CD4-positive, alpha-beta T cell (primary cell): ENCODE results near the gene PDIA4. TPM values are rescaled to one million over a fixed set of nuclear protein-coding genes. Genes with fewer than 3 reads are reported as not detected.

Source experiments
- ATAC-seq: fragments of 200-7000 bp; cut with Tn5 transposase; one replicate; pipeline ENCODE4 v1.10.0; 2022; ENCODE audit warnings: mild to moderate bottlenecking; ENCODE audit not compliant: poor library complexity
- CTCF ChIA-PET: fragments of 350-600 bp; sonication (Branson Sonifier 250); formaldehyde crosslinking; loops from one replicate; lab custom pipeline; 2021; ENCODE audit warnings: antibody characterized with exemption, inconsistent platforms; lab: Charles Lee
- POLR2A ChIA-PET: fragments of 350-600 bp; sonication (Branson Sonifier 250); formaldehyde crosslinking; loops from one replicate; lab custom pipeline; 2021; ENCODE audit warnings: antibody characterized with exemption, inconsistent platforms; lab: Charles Lee
- DNase-seq, 14 experiments: peaks; one replicate each; pipeline ENCODE4 v3.0.0-alpha.2; 2013 to 2020; ENCODE audit warnings: mixed read lengths in 2 of 14
- H3K27ac ChIP-seq, 2 donors: one replicate each; pipeline versions ENCODE4 v1.5.1 to v1.7.0; 2013; ENCODE audit warnings: low read length in 2 of 2, low read depth in 1 of 2, mild to moderate bottlenecking in 1 of 2
- H3K27me3 ChIP-seq, 2 experiments: 1 replicate in 1 of 2; 2 replicates in 1 of 2; pipeline versions ENCODE4 v1.6.1 to v1.7.0; 2013; ENCODE audit warnings: low read length in 2 of 2, control low read depth in 1 of 2, mild to moderate bottlenecking in 1 of 2, moderate library complexity in 1 of 2; ENCODE audit not compliant: insufficient read depth in 2 of 2, control insufficient read depth in 1 of 2
- H3K36me3 ChIP-seq: one replicate; pipeline ENCODE4 v1.6.1; 2013; ENCODE audit warnings: low read length, control low read depth; ENCODE audit not compliant: insufficient read depth
- H3K4me1 ChIP-seq: one replicate; pipeline ENCODE4 v1.6.1; 2013; ENCODE audit warnings: low read length, control low read depth; ENCODE audit not compliant: insufficient read depth
- H3K4me3 ChIP-seq: one replicate; pipeline ENCODE4 v1.5.1; 2013; ENCODE audit warnings: mild to moderate bottlenecking, low read length, moderate library complexity
- H3K9me3 ChIP-seq, 2 experiments: 1 replicate in 1 of 2; 2 replicates in 1 of 2; pipeline versions ENCODE4 v1.6.1 to v1.7.0; 2013; ENCODE audit warnings: low read length in 2 of 2, mild to moderate bottlenecking in 2 of 2, control low read depth in 1 of 2, moderate library complexity in 1 of 2; ENCODE audit not compliant: control insufficient read depth in 1 of 2, insufficient read depth in 1 of 2
- H3K27ac Mint-ChIP-seq: one replicate; pipeline ENCODE4 v1.8.0; 2020; ENCODE audit warnings: mixed read lengths
- H3K27me3 Mint-ChIP-seq: one replicate; pipeline ENCODE4 v1.8.0; 2021; ENCODE audit warnings: mixed read lengths
- H3K36me3 Mint-ChIP-seq: one replicate; pipeline ENCODE4 v1.8.0; 2021; ENCODE audit warnings: low read depth, mixed read lengths
- H3K4me1 Mint-ChIP-seq: one replicate; pipeline ENCODE4 v1.8.0; 2021; ENCODE audit warnings: low read depth, mixed read lengths
- H3K4me3 Mint-ChIP-seq: one replicate; pipeline ENCODE4 v1.8.0; 2020; ENCODE audit warnings: mild to moderate bottlenecking, mixed read lengths
- H3K9me3 Mint-ChIP-seq: one replicate; pipeline ENCODE4 v1.8.0; 2020; ENCODE audit warnings: mixed read lengths
- CTCF ChIP-seq: fragments of 200-600 bp; IDR thresholded peaks from one replicate; pipeline ENCODE4 v1.8.0; 2022; ENCODE audit warnings: antibody characterized with exemption, mild to moderate bottlenecking
- intact Hi-C, 2 experiments: fragments of 100-400 bp; cut with DNase I in 1 of 2; cut with micrococcal nuclease in 1 of 2; formaldehyde crosslinking; loops; one replicate each; pipeline versions ENCODE4 v1.15.1 to v1.9.0; 2023 to 2025; cut with DNase I, micrococcal nuclease
- polyA plus RNA-seq, 2 donors: library from polyadenylated mRNA; unstranded; fragments of 120-200 nt; gene quantifications; one replicate each; pipeline ENCODE4 v1.2.1, GENCODE V29; 2013
- total RNA-seq, 174 experiments: library from RNA in 2 of 174; stranded (reverse) in 2 of 174; gene quantifications; one replicate each; pipeline ENCODE4 v1.2.3 and lab custom pipeline; 2021 to 2026

The PDIA4 gene
- 10 to 100 TPM; 19.5 to 19.9 TPM for total RNA-seq
- 49.6 TPM for polyA plus RNA-seq (2013, experiment 1 of 2)
- polyA plus RNA-seq (2013, experiment 2 of 2): 58.2 TPM
- total RNA-seq (lab: John Stamatoyannopoulos, UW): 48.5 to 304 (median 109) reads per million in 172 experiments

- peaks cover 3% of the 10 kb centered on the region for H3K36me3 ChIP-seq
- DNase-seq (peak; percentile 96 to 100 (median 99)), ATAC-seq (peak; percentile 88)
- H3K4me3 ChIP-seq: peak within 1 kb of the TSS; percentile 87
- H3K27ac Mint-ChIP-seq: peak within 1 kb of the TSS; percentile 91
- peaks cover 40% of the 10 kb centered on the region for H3K4me1 ChIP-seq
- no peaks in the 10 kb centered on the region for H3K9me3 Mint-ChIP-seq
- ChIA-PET POLR2A (interaction anchor here (0.7 to 4.6 kb wide), 15 partner anchors 17 to 330 kb away, joined by 3 to 32 read pairs (median 5); partner anchors contain the start of genes CUL1, ZNF282, ZNF398 and ZNF425), CTCF (interaction anchor here (0.6 to 3.0 kb wide), 9 partner anchors 21 to 154 kb away, joined by 3 to 22 read pairs (median 4); partner anchors contain the start of genes ZNF398 and ZNF425)
- H3K4me1 Mint-ChIP-seq: peaks cover 54% of the 10 kb centered on the region
- H3K4me3 Mint-ChIP-seq: peak within 1 kb of the TSS; percentile 90
- H3K27me3 Mint-ChIP-seq: no peaks in the 10 kb centered on the region
- H3K9me3 ChIP-seq: no peaks in the 10 kb centered on the region
- no peak for TF ChIP-seq CTCF
- peak within 1 kb of the TSS; percentile 70 to 71 for H3K27ac ChIP-seq
- H3K27me3 ChIP-seq: no peaks in the 10 kb centered on the region
- H3K36me3 Mint-ChIP-seq: peaks cover 11% of the 10 kb centered on the region
- intact Hi-C loops: loop anchor here (1.0 to 10.0 kb wide), 10 partner anchors 23 to 469 kb away; partner anchors contain the start of genes ZNF786 (in 2 of the 2), EZH2 (in 1 of the 2), ZNF398 (in 1 of the 2) and ZNF746 (in 1 of the 2)
These were observed at the start of gene PDIA4 for GRCh38 chr7:149028346-149029109. TSS of gene PDIA4 (minus strand) at chr7:149028505. CDS start at chr7:149028408, 97 bp downstream.

- POLR2A ChIA-PET: no interaction called here
- intact Hi-C loops: no loop called here
These were observed 49.3 kb upstream of the PDIA4 start for GRCh38 chr7:149077594-149077993.

GRCh38 chr7:149075286-149075685 is 47.0 kb upstream of the PDIA4 start:
- H3K27ac ChIP-seq: no peak overlapping the region
- peaks cover 38% of the 10 kb centered on the region for H3K36me3 ChIP-seq
- H3K9me3 ChIP-seq: peaks cover 0 to 13% of the 10 kb centered on the region in 2 experiments
- no peak for DNase-seq
- Mint-ChIP-seq H3K9me3 (no peaks in the 10 kb centered on the region), H3K27ac (no peak overlapping the region), H3K27me3 (no peaks in the 10 kb centered on the region), H3K36me3 (peaks cover 49% of the 10 kb centered on the region), H3K4me1 (peaks cover 15% of the 10 kb centered on the region), H3K4me3 (no peak overlapping the region)
- H3K4me3 ChIP-seq: no peak overlapping the region
- POLR2A ChIA-PET: interaction anchor here (0.8 to 1.6 kb wide), 2 partner anchors 9 to 58 kb away, joined by 3 read pairs; no protein-coding TSS in a partner anchor
- intact Hi-C loops: no loop called here
- CTCF ChIA-PET: no interaction called here
- H3K4me1 ChIP-seq: peaks cover 11% of the 10 kb centered on the region
- no peak for TF ChIP-seq CTCF
- H3K27me3 ChIP-seq: no peaks in the 10 kb centered on the region
- ATAC-seq: no peak

More at GRCh38 chr7:149077594-149077993, 49.3 kb upstream of the PDIA4 start:
- Mint-ChIP-seq H3K9me3 (no peaks in the 10 kb centered on the region), H3K27me3 (no peaks in the 10 kb centered on the region), H3K36me3 (peaks cover 52% of the 10 kb centered on the region), H3K4me3 (no peak overlapping the region), H3K27ac (no peak overlapping the region), H3K4me1 (peaks cover 29% of the 10 kb centered on the region)
- no peaks in the 10 kb centered on the region for H3K9me3 ChIP-seq
- H3K27ac ChIP-seq: no peak overlapping the region
- H3K4me1 ChIP-seq: no peaks in the 10 kb centered on the region
- DNase-seq: no peak
- no peak overlapping the region for H3K4me3 ChIP-seq
- H3K36me3 ChIP-seq: peaks cover 20% of the 10 kb centered on the region
- ATAC-seq: no peak
- CTCF ChIA-PET: no interaction called here
- H3K27me3 ChIP-seq: no peaks in the 10 kb centered on the region
- TF ChIP-seq CTCF: no peak
